NCI-H460 (cell line): ENCODE measurements around the gene ALDH1B1. TPM values are rescaled to one million over a fixed set of nuclear protein-coding genes. Genes with fewer than 3 reads are reported as not detected.
"Not testable (repeated sequence)": the region's sequence is repeated elsewhere in the genome, so short reads cannot be mapped to it uniquely, and the experiment has no call there.

Source experiments
- DNase-seq: peaks from one replicate; pipeline ENCODE4 v3.0.0-alpha.2; 2016; ENCODE audit warnings: low read depth; ENCODE audit errors: extremely low read depth
- total RNA-seq: library from RNA; depleted of rRNA; stranded (reverse); fragments of >200 nt; shearing (Covaris generic); gene quantifications from 2 replicates; pipeline ENCODE4 v1.2.3, GENCODE V29; 2014

The ALDH1B1 gene
- total RNA-seq, 1 experiment from 2014 or later, result 22.6 TPM

DNA sequence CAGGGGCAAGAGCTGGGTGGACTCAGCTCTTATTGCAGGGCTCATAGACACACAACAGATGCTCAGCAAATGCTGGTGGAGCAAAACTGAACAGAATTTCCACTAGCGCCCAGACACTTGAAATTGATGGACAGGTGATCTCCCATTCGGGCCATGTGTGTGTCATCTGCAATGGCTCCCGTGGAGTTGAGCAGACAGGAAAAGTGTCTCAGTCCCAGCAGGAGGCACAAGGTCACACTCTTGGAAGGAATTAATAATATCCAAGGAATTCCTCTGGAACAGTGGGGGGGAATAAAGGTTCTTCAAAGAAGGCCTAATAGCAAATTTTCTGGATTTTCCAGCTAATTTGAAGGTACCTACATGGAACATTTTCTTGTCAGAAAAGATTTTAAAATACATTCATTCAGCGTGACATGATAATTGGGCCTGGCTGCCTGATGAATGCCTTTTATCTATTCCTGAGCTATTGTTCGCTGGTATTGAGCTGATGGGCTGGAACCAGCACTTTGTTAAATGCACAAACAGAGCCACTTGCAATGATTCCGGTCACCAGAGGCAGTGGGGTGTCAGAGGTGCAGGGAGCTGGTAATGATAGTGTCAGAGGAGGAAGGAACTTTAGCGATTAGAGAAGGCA, 31.5 kb upstream of the ALDH1B1 start:
- no peak for DNase-seq

DNA sequence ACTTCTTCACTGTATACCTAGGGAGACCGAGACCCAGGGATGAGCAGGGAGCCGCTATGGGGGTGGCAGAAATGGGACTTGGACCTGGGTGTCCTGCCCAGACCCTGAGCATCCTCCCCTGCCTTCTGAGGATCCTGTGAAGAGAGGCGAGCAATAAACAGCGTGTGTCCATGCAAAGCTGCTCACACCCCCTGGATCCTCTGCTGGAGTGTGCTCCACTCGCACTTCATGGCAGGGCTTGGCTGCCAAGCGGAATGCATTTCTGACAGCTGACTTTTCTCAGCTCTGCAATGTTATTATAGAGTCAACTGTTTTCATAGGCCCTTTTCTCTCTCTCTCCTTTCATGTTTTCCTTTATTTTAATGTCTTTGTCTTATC, 31.0 kb upstream of the ALDH1B1 start:
- no peak for DNase-seq

DNA sequence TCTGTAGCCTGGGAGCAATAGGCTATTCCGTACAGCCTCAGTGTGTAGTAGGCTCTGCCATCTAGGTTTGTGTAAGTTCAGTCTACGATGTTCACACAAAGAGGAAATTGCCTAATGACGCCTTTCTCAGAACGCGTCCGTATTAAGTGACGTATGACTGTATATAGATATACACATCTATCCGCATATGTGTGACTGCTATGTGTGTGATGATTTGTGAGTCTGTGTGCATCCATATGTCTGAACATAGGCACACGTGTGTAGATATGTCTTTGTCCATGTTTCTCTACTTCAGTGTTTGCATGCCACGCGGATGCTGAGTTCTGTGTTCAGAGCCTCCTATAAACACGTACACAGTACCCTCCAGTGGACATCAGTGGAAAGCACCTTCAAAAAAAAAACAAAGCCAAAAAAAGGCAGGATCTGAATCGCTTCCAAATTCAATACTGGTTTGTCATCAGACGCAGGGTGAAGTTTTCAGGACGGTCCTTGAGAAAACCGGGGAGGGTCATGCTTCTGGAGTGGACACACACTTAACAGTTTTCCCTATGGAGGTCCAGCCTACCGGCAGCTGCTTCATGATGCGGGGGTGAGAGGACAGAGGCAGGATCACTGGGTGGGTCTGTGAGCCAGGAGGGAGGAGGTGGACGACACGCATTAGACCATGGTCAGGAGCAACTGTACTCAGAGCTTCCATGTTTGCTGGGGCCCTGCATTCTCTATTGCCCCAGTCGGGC, 29.5 kb upstream of the ALDH1B1 start:
- DNase-seq, result peak; percentile 37

DNA sequence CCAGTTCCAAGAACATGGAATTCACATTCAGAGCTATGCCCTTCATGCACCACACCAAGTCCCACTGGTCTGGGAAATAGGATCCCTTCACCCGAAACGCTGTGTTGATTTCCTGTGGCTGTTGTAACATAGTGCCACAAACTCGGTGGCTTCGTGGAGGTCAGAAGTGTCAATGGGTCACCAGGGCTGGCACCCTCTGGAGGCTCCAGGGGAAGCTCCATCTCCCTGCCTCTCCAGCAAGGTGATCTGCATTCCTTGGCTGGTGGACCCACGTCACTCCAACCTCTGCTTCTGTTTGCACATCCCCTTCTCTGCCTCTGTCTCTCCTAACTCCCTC, 28.9 kb upstream of the ALDH1B1 start:
- no peak for DNase-seq

DNA sequence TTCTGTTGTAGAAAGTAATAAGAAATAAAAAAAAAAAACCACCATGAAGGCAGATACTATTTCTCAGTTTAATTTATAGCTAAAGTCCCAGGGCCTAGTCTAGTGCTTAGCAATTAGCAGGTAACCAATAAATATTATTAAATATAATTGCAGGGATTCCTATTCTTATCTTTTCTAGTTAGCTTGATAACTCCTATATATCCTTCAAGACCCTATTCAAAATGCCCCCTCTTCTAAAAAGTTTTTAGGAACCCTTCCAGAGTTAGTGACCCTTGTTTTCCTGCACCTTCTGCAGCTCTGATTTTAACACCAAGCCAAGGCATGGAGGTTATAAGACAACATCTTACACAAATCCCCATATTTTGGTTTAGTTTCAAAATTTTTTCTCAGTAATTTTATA, 24.6 kb upstream of the ALDH1B1 start:
- DNase-seq, result no peak

DNA sequence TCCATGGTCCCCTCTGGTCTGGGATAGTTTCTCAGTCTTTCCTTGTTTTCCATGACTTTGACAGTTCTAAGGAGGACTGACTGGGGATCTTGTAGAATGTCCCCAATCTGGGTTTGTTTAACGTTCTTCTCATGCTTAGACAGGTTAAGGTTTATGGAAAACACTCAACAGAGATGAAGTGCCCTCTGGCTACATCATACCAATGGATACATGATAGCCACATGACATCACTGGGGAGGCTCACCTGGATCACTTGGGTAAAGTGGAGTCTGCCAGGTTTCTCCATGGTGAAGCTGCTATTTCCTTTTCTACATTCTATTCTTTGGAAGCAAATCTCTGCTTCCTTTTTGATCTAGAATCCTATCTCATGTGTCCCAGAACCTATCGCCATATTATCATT, 23.8 kb upstream of the ALDH1B1 start:
- DNase-seq, result no peak

DNA sequence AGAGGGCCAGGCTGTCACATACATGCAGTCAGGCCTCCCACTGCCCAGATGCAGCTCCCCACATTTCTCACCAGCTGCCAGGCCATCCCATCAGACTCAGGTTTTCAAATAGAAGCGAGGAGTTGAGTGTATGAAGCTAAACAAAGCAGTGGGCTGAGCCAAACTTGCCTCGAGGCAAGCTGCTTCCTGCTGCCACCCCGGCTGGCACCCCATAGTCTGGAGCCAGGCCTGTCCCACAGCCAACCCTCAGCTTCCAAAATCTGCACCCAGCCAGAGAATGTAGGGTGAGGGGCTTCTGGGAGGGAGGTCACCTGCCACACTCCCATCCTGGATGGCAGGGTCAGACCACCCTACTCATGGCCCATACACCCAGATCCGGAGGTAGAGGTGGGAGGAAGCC, 22.3 kb upstream of the ALDH1B1 start:
- no peak for DNase-seq

DNA sequence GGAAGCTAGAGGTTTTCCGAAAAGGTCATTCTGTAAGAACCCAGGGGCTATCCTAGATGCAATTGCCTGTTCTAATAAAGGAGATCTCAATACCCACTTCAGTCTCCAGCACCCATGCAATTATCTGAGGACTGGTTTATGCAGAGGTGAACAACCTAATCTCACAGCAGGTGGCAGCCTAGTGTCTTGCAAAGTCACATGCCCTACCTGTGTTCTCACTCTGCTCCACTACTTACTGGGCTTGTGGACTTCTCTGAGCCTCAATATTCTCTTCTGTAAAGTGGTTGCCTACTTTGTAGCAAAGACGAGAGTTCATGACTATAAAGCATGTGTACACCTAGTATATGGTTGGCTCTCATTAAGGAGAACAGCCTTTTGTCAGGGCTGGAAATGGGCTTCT, 21.0 kb upstream of the ALDH1B1 start:
- DNase-seq, result peak; percentile 14

DNA sequence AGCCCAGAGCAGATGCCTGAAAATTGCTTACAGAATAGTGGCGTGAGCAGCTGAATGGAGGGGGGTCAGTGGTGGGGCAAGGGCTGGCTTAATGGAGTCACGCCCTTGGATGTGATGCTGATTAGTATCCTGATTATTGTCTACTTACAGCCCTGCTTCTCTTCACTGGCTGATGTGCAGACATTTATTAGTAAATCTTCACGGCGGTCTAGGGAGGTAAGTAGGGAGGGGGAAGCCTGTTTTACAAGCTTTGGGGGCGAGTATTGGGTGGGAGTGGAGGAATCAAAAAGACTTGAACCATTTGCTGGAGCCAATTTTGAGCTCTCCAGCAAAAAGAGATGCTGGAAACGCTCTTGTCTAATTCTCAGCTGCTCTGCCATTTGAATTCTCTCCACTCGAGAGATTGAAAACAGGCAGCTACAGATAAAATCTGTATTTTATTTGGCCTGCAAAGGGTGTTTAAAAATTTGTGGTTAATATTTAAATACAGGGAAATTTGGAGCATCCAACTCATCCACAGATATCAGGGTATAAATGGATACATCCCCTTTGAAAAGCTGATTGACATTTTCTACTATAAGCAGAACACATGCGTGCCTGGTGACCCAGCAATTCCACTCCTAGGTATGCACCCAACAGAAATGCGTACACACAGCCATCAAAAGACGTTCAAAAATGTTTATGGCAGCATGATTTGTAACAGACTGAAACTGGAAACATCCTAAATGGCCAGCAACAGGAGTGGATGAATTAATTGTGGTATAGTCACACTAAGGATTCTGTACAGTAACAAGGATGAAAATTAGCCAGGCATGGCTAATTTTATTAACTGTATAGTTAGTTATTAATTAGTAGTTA, 19.5 kb upstream of the ALDH1B1 start:
- no peak for DNase-seq

DNA sequence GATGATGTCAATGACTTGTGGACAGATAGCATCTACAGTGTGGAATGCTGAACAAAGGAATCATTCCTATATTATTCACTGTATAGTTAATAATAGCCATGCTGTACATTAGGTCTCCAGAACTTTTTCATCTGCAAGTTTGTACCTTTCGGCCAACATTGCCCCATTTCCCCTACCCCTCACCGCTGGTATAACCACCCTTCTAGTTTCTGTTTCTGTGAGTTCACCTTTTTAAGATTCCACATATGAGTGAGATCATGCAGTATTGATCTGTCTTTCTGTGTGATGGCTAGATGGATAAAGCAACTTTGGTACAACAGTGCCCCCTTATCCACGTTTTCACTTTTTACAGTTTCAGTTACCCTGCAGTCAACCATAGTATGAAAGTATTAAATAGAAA, 18.8 kb upstream of the ALDH1B1 start:
- DNase-seq, result no peak

DNA sequence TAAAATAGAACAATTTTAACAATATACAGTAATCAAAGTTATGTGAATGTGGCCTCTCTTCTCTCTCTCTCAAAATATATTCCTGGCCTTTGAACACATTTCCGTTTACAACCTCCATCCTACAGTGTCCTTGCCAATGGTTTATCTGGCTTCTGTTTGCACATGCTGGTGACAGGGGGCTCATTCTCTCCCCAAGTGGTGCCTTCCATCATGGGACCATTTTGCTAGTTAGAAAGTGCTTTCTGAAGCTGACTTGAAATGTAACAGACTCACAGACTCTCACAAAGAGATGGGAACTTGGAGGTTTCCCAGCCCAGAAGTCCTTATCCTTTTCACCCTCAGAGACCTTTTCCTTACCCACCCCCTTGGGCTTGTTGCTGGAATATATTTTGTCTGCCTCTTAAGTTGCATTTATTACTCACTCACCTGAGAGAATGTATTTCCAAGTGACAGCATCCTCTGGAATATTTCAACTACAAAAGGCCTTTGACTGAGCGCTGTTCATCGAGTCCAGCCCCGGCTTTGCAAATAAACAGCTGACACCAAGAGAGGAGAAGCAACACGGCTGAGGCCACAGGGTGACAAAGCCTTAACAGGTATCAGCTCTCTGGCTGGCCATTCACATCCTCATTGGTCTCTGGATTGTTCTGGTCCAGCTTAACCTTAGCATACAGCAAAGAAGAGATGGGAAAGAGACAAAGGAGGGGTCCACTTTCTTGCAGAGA, 17.5 kb upstream of the ALDH1B1 start:
- no peak for DNase-seq

DNA sequence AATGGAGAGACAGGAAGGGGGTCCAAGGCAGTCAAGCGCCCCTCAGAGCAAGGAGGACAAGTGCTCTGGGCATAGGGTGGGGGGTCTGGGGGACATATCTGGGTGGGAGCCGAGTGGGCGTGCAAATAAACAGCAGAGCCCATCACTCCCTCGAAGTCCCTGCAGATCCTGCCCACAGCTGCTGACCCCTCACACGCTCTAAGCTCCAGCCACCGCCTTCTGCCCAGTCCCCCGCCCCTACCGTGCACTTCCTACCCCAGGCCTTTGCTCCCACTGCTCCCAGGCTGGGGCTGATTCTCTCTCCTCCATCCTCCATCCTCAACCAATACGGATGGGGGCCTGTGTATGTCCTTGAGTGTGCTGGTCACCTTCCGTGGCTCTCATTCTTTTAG, 16.9 kb upstream of the ALDH1B1 start:
- no peak for DNase-seq

DNA sequence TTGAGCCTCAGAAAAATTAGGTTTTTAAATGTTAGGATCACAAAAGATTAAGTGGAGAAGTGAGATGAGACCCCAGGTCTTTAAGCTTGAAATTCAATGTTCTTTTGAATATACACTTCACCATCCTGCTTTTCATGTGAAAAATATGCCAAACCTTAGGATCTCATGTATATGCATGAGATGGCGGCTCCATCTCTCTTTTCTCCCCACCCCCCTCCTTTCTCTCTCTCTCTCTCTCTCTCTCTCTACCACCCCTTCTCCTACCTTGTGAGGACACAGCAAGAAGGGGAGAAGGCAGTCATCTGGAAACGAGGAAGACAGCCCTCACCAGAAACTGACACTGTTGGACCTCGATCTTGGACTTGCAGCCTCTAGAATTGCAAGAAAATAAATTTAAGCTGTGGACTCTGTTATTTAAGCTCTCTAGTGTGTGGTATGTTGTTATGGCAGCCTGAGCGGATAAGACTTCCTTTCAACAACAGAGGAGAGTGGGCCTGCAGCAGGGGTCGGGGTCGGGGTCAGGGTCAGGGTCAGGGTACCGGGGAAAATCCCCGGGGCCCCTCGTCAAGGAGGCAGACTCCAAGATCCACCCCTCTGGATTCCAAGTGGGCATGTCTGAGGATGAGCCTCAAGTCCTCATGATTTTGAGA, 16.4 kb upstream of the ALDH1B1 start:
- DNase-seq, result no peak

DNA sequence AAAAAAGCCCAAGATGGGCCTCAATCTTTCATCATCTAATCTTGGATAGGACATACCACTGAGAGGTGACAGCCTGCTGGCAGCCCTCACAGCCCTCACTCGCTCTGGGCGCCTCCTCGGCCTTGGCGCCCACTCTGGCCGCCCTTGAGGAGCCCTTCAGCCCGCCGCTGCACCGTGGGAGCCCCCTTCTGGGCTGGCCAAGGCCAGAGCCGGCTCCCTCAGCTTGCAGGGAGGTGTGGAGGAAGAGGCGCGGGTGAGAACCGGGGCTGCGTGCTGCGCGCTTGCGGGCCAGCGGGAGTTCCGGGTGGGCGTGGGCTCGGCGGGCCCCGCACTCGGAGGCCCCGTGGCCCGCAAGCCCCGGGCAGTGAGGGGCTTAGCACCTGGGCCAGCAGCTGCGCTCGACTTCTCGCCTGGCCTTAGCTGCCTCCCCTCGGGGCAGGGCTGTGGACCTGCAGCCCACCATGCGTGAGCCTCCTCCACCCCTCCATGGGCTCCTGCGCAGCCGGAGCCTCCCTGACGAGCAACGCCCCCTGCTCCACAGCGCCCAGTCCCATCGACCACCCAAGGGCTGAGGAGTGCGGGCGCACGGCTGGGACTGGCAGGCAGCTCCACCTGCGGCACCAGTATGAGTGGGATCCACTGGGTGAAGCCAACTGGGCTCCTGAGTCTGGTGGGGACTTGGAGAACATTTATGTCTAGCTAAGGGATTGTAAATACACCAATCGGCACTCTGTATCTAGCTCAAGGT, 15.0 kb upstream of the ALDH1B1 start:
- DNase-seq, result not testable (repeated sequence)

DNA sequence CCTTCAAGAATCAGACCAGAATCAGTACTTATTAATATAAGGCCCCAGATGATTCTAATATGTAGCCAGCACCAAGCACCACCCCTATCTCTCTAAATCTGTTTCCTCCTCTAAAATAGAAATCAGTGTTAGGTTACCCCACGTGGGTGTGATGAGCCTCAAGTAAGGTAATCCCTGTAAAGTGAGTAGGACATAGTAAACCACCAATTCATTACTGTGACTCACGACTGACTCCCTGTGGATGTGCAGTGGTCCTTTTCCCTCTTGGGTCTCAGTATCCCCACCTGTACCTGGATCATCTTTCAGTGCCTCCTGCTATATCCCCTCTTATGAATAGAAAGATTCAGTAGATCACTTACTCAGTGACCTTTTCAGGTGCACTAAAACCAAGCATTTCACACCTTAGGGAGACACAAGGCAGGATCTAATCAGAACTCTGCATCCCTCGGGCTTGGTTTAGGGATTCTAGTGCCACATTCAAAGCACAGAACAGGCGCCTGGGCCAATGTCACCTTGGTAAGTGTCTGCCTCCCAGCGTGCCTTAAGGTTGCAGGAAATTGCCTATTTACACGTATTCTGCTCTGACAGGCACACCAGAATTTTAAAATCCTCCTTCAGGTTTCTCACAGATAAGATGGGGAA, 12.2 kb upstream of the ALDH1B1 start:
- no peak for DNase-seq

DNA sequence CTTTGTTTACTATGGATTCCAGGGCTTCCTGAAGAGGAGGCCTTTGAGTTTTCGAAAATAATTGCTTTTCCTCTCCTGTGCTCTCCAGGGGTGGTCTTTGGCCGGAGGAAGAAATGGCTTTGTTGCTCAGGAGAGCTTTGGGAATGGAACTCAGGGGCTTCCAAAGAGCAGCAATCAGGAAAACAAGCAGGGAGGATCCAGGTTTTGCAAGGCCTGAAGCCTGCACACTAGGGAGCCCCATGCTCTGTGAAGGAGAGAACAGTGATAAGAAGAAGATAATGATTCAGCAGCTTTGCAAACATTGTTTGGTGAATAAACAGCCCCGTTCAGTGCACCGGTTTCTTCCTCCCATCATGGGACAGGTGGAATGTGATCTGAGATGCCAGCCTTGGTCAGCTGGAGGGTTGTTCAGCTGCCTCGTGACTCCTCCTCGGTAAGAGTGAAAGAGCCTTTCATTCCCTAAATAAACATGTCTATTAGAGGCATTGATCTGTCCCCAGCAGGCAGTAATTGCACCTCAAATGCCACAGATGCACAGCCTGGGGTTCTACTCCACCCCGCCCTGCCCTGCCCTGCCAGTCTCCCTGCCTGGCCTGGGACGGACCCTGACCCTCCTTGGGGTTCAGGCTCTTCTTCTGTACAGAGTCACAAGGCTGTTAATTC, 11.5 kb upstream of the ALDH1B1 start:
- DNase-seq, result no peak

DNA sequence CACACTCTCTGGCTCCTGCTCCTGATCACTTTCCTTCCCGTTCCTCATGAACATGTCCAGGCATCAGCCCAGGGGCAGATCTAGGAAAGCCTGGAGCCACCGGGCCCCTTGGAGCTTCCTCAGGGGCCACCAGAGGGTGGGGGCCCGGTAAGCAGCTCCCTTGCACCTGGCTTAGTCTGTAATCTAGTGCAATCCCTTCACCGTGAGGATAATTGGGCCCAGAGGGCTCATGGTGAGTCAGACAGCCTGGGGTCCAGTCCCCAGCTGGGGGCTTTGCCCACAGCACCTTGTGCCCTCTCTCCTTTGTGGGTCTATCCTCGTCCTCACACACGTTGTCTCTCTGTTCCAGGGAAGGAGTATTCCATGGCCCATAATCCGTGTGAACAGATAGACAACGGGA, 10.4 kb upstream of the ALDH1B1 start:
- DNase-seq, result no peak

DNA sequence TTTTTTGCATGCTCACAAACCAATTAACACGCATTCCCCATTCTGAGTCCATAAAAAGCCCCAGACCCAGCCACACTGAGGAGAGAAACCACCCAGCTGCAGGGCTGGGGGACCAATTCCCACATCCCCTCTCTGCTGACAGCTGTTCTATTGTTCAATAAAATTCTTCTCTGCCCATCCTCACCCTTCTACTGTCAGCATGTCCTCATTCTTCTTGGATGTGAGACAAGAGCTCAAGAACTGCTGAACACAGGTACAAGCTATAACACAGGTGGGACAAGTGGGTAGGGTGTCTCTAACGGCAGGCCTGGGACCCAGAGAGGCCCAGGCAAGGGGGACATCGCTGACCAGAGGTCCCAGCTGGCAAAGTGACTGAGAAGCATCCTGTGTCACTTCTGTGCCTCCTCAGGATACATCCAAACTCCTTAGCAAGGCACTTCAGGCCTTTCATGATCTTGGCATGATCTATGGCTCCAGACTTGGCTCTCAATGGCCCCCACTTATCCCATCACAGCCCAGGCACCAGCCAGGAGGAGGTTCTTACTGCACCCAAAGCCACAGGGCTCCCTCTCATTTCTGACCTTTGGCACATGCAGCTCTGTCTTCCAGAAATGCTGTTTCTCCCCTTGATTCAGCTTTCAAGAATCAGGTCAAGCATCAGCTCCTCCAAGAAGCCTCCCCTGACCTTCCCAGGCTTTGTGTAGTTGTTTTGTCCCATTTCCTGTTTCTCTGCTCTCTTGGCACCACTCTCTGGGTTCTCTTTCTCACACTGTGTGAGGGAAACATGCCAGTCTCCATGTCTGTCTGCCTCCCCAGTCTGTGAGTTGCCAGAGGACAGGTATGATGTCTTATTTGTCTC, 7.3 kb upstream of the ALDH1B1 start:
- DNase-seq, result no peak
